ENCODE data around the gene CCDC116. TPM values are rescaled to one million over a fixed set of nuclear protein-coding genes. Genes with fewer than 3 reads are reported as not detected.

CCDC116 gene
- 1 to 10 TPM in 2 of 4 donors, not detected in 2; 1.5 to 3.5 TPM for total RNA-seq

GRCh38 chr22:21632237-21632895 lies at the start of gene CCDC116:
Gene CCDC116 (plus strand): TSS chr22:21632760. CDS start chr22:21633182, 422 bp downstream.
- intact Hi-C loops (cut with DNase I; ENCODE audit: low total_unique reads) = no loop called here
- no peak for DNase-seq
- H3K9me3 ChIP-seq = no peaks in the 10 kb centered on the region
- no peaks in the 10 kb centered on the region for H3K27me3 ChIP-seq
- no peaks in the 10 kb centered on the region for H3K36me3 ChIP-seq
- H3K27ac ChIP-seq = no peak within 1 kb of the TSS
- no peak within 1 kb of the TSS for H3K4me3 ChIP-seq
- no peak for TF ChIP-seq POLR2A (IDR thresholded peaks at IDR 0.05)
- TF ChIP-seq CTCF (IDR thresholded peaks at IDR 0.05) = no peak
- peaks cover 0 to 7% of the 10 kb centered on the region in 2 donors for H3K4me1 ChIP-seq

- Histone ChIP-seq H3K9me3 (no peaks in the 10 kb centered on the region), H3K27ac (no peak overlapping the region), H3K36me3 (no peaks in the 10 kb centered on the region), H3K4me3 (no peak overlapping the region), H3K27me3 (no peaks in the 10 kb centered on the region), H3K4me1 (no peaks in the 10 kb centered on the region)
- TF ChIP-seq POLR2A (IDR thresholded peaks at IDR 0.05) = no peak
- TF ChIP-seq CTCF (IDR thresholded peaks at IDR 0.05) = no peak
- intact Hi-C loops (cut with DNase I; ENCODE audit: low total_unique reads) = no loop called here
- DNase-seq = no peak
Observed at GRCh38 chr22:21582801-21583740, 49.5 kb upstream of the CCDC116 start.

- no peak for DNase-seq
- Histone ChIP-seq H3K9me3 (no peaks in the 10 kb centered on the region), H3K27me3 (no peaks in the 10 kb centered on the region), H3K4me1 (no peaks in the 10 kb centered on the region), H3K4me3 (no peak overlapping the region), H3K36me3 (no peaks in the 10 kb centered on the region), H3K27ac (no peak overlapping the region)
- intact Hi-C loops (cut with DNase I; ENCODE audit: low total_unique reads) = no loop called here
- TF ChIP-seq CTCF (IDR thresholded peaks at IDR 0.05) = no peak
- no peak for TF ChIP-seq POLR2A (IDR thresholded peaks at IDR 0.05)
Observed at GRCh38 chr22:21585389-21585788, 47.2 kb upstream of the CCDC116 start.

- H3K9me3 ChIP-seq = no peaks in the 10 kb centered on the region
- H3K4me1 ChIP-seq = peaks cover 0 to 3% of the 10 kb centered on the region in 2 donors
- H3K27me3 ChIP-seq = no peaks in the 10 kb centered on the region
- DNase-seq = no peak
- intact Hi-C loops (cut with DNase I; ENCODE audit: low total_unique reads) = no loop called here
- H3K36me3 ChIP-seq = no peaks in the 10 kb centered on the region
- TF ChIP-seq CTCF (IDR thresholded peaks at IDR 0.05) (no peak), POLR2A (IDR thresholded peaks at IDR 0.05) (no peak)
- H3K27ac ChIP-seq = no peak overlapping the region
- no peak overlapping the region for H3K4me3 ChIP-seq
Observed at GRCh38 chr22:21587803-21588611, 44.6 kb upstream of the CCDC116 start.

Data from uterus (tissue), 4 donors.